ELR (cell line): ENCODE results near the gene GTF2F1.
"Not testable (repeated sequence)": the region's sequence is repeated elsewhere in the genome, so short reads cannot be mapped to it uniquely, and the experiment has no call there.

Experiments
- DNase-seq: peaks from one replicate; pipeline ENCODE4 v3.0.0-alpha.2; 2015; ENCODE audit warnings: low read depth

The GTF2F1 gene, protein sequence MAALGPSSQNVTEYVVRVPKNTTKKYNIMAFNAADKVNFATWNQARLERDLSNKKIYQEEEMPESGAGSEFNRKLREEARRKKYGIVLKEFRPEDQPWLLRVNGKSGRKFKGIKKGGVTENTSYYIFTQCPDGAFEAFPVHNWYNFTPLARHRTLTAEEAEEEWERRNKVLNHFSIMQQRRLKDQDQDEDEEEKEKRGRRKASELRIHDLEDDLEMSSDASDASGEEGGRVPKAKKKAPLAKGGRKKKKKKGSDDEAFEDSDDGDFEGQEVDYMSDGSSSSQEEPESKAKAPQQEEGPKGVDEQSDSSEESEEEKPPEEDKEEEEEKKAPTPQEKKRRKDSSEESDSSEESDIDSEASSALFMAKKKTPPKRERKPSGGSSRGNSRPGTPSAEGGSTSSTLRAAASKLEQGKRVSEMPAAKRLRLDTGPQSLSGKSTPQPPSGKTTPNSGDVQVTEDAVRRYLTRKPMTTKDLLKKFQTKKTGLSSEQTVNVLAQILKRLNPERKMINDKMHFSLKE

DNA sequence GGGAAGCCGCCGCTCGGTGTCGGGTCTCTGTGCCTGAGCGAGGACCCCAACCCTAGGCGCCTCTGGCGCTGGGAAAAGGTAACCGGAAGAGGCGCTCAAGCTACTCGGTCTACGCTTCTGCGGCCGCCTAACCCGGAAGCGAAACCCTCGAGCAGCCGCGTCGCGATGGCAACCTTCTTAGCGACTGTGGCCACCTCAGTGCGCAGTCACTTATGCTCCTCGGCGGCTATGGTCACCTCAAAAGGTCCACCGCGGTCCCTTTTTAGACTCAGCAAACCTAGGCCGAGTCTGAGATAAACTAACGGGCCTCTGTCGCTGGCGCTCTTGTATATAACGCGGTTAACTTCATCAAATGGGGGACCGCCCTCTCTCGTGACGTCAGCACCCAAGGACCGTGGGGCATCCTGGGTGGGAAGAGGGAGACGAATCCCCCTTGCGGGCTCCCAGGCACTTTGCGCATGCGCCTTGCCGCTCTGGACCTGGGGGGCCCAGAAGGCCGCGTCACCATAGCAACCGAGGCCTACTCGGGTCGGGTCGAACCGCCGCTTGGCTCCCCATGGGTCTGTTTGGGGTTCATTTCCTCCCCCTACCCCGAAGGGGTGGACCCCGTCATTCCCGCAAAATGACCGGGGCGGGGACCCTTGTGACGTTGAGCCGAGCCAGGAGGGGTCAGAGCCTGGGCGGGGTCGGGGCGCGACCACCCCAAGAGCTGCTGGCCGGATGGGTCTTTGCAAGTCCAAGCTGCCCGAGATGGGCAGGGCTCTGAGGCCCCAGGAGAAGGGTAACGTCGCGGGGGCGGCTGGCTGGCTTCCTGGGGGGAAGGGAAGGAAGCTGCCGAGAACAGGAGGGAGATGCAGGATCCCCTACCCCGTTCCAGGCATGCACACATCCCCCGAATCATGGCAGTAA, at the start of gene GTF2F1:
TSS of gene GTF2F1 (minus strand) at position 91 of the 909 bp plus-strand sequence. CDS start 169 bp downstream, outside the sequence.
- DNase-seq = peak; percentile 97

DNA sequence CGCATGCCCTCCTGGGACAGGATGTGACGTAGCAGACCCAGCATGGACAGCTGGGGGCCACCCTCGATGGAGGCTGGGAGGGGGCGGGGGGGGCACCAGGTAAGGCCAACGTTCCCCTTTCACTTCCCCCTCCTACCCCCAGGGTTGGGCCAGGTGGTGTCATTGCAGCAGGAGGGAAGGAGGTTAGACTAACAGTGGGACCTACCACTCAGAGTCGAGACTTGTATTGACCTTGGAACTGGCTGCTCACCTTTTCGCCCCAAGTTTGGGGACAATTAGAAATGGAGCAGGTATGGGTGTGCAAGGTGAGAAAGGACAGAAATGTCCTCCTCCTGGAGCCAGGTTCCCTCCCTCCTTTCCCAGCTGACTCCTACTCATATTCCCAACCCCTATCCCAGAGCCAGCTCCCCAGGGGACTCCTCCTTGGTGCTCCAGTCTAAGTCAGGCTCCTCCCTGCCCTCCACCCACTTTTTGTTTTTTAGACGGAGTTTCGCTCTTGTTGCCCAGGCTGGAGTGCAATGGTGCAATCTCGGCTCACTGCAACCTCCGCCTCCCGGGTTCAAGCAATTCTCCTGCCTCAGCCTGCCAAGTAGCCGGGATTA, 49.2 kb upstream of the GTF2F1 start:
- DNase-seq = no peak

DNA sequence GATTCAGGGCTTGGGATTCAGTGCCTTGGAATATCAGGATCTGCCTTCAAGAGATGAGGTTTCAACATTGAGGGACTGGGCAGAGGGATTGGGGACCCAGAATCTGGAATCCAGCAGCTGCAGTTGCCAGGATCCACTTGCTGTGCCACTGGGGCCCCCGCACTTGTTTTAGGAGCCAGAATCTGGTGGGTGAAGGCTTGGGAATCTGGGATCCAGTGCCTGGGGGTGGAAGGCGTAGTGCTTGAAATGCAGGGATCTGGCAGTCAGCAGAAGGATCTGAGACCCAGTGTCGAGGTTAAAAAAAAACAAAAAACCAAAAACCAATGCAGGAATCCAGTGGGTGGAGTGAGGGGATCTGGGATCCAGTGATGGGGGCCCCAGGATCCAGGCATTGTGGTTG, 47.9 kb upstream of the GTF2F1 start:
- DNase-seq = no peak

DNA sequence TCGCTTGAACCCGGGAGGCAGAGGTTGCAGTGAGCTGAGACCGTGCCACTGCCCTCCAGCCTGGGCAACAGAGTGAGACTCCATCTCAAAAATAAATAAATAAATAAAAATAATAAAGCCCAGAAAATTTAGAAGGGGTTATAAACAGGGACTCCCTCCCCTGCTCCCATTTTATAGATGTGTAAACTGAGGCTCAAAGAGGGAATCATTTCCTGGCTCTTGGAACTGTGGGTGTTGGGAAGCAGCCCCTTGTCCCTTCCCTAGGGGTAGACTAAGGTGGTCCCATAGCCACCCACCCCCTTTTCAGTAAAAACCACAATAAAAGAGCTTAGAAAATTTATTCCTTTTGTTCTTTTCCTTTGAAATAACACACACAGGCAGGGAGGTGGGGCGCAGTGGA, 46.8 kb upstream of the GTF2F1 start:
- no peak for DNase-seq

DNA sequence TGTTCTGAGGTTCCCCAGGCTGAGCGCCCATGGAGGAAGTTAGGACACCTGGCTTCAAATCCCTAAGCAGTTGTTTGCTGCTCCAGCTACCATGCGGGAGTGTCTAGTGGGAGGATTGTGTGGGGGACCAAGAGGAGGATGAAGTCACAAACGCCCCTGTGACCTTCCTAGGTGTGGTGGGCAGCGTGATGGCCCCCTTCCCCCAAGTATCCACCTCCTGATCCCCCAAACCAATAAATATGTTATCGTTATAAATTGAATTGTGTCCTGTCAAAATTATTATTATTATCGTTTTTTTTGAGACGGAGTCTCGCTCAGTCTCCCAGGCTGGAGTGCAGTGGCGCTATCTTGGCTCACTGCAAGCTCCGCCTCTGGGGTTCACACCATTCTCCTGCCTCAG, 40.7 kb upstream of the GTF2F1 start, which contains the start of gene SLC25A41:
TSS of gene SLC25A41 (minus strand) at position 101 of the 400 bp plus-strand sequence. CDS start at position 31, 70 bp downstream.
- DNase-seq = no peak

DNA sequence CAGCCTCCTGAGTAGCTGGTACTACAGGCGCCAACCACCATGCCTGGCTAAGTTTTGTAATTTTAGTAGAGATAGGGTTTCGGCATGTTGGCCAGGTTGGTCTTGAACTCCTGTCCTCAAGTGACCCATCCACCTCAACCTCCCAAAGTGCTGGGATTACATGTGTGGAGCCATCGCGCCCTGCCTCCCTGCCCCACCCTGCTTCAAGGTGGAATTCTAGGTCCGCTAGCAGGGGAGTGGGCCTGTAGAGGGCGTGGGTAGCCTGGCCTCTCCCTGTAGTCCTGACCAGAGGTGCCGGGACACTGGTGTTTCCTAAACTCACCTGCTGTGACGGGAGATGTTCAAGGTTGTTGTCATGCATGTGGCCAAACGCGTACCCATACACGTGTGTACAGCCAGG, 40.2 kb upstream of the GTF2F1 start:
- DNase-seq = no peak

DNA sequence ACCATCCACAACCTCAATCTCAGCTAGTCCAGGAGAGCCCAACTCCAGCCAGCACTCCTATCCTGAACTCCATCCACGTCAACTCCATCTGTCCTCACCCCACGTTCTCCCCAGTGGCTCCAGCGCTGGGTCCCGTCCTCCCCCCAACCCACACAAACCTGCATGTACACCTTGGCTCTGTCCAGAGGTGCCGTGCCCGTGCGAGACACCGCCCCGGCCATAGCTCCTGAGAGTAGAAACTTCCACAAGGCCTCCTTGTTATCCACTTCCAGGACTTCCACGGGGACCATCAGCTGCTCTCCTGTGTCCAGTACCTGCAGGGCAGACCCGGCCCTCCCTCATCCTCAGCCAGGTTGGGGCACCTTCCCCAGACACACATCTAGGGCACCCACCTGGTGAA, 38.9 kb upstream of the GTF2F1 start:
- no peak for DNase-seq

DNA sequence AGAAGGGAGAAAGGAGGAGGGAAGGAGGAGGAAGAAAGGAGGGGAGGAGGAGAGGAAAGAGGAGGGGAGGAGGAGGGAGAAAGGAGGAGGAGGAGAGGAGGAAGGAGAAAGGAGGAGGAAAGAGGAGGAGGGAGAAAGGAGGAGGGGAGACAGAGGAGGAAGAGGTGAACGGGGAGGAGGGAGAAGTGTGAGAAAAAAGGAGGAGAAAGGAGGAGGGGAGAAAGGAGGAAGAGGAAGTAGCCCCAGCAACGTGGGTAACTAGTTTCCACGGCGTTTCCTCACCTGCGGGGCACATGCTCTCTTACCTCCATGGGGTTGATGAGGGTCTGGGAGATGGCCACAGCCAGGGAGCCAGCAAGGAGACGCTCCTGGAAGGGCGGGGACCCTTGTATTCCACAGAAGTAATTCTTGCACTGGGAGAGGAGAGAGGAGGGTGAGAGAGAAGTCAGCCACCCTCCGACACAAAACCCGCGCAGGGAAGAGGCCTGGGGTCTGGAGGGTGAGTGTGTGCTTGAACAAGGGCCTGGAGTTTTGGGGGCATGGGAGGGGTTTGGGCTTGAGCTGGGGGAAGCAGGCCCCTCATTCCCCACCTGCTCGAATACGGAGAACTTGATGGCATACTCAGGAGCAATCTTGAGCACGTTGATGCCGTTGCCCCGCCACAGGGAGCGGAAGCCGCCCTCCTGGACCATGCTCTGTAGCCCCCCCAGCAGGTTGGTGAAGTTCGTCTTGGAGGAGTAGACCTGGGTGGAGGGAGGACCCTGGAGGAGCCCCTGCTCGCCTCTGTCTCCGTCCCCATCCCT, 36.7 kb upstream of the GTF2F1 start:
- DNase-seq = no peak

DNA sequence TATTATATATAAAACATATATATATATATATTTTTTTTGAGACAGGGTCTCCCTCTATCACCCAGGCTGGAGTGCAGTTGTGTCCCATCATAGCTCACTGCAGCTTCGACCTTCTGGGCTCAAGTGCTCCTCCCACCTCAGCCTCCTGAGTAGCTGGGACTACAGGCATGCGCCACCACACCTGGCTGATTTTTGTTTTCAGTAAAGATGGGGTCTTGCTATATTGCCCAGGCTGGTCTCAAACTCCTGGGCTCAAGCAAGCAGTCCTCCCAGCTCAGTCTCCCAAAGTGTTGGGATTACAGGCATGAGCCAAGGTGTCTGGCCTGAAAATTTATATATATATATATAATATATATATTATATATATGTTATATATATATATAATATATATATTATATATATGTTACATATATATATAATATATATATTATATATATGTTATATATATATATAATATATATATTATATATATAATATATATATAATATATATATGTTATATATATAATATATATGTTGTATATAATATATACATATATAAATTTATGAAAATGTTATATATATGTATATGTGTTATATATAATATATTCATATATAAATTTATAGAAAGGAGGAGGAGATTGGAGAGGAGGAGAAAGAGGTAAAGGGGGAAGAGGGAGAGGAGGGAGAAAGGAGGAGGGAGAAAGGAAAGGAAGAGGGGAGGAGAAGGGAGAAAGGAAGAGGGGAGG, 35.9 kb upstream of the GTF2F1 start:
- DNase-seq = not testable (repeated sequence)

DNA sequence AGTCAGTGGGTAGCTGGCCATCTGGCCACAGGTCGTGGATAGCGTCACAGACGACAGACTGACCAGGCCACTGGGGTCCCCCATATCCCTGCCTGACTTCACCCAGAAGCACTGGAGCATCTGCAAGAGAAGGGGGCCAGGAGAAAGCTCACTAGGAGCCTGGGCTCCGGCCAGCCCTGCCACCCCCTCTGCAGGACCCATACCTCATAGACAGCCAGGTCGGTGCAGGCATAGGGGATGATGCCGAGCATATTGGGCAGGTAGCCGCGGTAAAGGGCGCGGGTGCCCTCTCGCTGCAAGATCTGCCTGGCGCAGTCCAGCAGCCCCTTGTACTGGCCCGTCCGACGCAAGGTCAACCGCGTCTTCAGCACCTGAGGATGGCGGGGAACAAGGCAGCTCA, 34.2 kb upstream of the GTF2F1 start:
- no peak for DNase-seq

DNA sequence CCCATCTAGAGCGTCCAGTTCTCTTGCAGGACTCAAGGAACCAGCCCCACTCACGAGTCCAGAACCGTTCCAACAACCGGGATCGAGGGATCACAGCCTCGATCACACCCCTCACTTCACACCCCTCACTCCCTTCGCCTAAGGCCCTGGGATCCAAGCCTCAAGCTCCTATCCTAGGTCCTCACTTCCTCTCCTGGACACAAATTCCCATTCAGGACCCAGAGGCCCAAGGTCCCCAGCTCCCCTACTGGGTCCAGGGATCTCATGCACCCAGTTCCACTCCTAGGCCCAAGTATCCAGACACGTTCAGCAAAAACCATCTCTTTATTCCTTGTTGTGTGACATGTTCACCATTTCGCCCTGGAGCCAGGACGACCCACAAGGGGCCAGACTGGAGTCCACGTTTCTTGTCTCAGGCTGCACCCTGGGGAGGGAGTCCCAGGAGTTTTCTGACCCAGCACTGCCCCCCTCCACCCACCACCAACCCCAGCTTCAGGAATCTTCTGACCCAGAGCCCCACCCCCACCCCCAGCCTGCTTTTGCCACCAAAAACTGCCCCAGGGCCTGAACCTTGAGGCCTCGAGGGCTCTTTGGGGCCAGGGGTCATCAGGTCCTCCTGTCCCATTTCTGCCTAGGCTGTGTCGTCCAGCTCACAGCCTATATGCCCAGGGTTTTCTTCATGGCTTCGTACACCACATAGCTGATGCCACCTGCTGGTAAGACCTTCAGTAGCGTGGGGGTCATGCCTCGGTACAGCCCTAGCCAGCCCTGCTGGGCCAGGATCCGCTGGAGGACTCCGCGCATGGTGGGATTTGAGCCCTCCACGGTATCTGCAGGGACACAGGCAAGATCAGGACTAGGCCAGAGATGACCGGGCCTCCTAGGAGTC, 33.0 kb upstream of the GTF2F1 start:
- DNase-seq = no peak

DNA sequence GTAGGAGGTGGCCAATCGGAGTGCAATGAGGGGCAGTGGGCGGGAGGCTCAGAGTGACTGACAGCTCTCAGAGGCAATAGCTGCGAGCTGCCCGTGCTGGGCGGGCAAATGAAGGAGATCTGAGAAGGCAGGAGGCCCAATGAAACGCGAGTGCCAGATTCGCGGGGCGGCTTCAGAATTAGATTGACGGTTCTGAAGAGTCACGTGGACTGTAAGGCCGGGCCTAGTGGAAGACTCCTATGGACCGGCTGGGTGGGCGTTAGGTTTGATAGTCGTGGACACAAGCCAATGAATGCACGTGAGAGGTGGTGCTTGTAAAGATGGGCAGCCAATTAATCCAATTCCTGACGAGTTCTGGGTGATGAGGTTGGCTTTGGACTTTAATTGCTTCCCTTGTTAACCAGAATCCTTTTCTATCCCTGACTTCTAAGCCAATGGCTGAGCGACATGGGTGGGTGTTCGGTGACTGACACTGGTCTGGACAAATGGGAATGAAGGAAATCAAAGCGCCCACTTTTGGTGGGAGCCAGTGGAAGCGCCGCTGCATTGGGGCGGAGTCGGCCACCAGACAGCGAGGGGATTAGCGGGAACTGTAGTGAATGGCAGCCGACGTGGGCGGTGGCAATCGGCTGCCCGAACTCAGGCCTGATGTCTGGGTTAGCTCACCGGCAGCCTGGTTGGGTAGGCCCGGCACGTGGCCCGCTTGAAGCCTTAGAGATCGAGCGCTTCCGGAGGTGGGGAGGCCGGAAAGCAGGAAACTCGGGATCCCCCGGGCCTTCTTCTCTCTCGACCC, 32.2 kb upstream of the GTF2F1 start:
- DNase-seq = peak; percentile 100

DNA sequence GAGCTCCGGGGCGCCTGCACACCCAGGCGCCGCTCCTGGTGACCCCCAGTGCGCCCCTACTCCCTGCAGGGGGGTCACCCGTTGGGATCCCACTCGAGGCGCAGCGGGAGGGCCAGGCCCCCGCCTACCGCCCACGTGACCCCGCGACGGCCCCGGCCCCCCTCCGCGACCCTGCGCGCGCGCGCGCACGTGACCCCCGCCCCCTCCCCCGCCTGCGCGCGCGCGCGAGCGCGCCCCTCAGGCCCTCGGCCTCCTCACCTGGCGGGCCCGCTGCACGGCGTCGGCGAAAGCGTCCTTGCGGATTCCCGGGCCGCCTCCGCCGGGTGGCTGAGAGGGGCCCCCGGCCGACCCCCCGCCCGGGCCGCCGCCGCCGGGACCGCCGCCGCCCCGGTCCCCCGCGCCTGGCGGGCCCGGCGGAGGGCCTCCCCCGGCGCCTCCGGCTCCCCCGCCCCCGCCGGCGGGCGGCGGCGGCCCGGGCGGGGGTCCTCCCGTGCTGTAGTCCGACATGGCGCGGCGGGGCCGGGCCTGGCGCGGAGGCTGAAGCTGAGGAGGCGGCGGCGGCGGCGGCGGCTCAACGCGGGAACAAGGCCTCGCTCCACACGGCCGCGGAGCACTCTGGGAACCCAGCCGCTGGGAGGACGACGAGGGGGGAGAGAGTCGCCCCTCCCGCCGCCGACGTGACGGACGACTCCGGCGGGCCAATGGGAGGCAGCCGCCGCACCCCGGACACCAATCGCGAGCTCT, 31.4 kb upstream of the GTF2F1 start, which contains the start of gene KHSRP:
TSS of gene KHSRP (minus strand) at position 617 of the 744 bp plus-strand sequence. CDS start at position 507, 110 bp downstream.
- peak; percentile 35 for DNase-seq

DNA sequence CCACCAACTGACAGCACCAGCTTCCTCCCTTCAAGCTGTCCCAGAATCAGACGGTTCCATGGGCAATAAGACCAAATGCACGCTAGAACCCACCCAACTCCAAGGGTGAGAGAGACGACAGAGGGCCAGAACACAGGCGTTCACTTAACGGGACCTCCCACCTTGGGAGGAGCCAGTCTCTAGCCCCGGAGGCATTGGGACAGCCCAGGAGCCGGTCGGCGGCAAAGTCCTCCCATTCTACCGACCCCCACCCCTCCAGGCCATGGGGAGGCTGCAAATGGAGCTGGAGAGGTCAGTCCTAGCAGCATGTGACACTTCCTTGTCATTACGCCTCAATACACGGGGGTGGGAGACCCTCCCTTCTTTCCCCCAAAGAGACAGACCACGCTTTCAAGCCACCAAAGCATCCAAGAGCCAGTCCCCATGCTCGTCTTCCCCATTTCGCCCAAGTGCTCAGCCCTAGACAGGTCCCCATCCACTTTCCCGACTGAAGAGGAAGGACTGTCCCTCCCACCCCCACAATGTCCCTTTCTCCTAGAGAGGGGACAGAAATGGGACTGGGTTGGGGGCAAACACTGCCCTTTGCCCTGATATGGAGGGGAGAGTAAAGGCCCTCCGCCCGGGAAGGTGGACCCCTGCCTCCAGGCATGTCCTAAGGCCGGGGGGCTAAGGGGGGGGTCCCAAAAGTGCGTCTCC, 30.7 kb upstream of the GTF2F1 start:
- DNase-seq = peak; percentile 75

DNA sequence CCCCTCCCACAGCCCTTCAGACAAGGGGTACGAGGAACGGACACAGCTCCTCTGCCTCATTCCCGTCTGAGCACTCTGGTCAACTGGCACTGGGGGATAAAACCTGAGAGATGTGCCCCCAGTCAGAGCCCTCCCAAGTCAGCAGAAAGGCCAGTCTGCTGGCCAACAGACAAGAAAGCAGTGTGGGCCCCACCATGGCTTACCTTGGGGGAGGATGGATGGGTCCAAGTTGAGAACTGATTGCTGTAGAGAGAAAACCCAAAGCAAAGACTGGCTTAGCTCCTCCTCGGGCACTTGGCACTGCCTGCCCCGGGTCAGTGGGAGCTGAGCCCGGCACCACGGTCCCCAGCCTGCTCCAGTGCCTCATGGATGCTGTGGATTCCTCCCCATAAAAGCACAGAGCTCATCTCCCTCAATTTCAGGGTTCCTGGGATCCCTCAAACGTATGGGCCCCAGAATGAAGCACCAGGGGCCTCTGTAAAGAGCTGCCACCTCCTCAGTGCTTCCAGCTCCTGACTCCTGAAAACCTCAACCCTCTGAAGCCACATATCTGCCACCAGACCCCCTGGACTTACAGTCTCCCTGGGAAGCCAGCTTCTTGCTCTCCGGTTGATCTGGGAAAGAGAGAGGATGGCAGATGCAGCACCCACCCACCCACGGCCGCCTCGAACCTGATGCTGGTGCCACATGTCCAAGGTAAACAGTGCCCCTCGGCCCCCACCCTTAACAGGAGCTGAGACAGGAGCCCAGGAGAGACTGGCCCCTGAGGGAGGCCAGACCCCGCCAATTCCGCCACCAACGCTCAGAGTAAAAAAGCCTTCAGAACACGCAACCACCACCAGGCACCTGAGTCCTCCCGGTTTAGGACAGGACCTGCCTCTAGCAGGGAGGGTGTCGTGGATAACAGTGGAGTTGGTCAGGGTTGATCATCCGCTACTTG, 28.4 kb upstream of the GTF2F1 start:
- DNase-seq = no peak

DNA sequence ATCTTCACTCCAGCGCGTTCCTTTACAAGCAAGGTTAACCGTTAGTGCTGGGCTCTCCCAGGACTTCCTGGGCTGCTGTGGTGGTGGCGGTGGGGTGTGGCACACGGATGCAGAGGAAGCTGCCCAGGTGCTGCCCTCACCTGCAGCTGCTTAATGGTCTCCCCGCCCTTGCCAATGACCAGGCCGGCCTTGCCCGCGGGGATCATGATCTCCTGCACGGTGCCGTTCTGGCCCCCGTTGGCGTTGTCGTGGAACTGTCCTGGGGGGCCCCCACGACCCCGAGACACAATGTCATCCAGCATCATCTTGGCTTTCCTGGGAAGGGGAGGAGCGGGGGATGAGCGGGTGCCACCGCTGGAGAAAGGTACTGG, 25.6 kb upstream of the GTF2F1 start:
- no peak for DNase-seq
